Keratinocyte (primary cell): Measurements from ENCODE around the gene KCTD14.

ENCODE experiments used
- EZH2 ChIP-seq: IDR thresholded peaks from one replicate; pipeline ENCODE4 v1.6.1; 2012; ENCODE audit warnings: inconsistent platforms, mild to moderate bottlenecking, low read length, moderate library complexity
- TF ChIP-seq, protein P1 (sequence below), 3 experiments: IDR thresholded peaks in 1 of 3; conservative IDR thresholded peaks in 1 of 3; optimal IDR thresholded peaks in 1 of 3; 2 replicates in 2 of 3; 3 replicates in 1 of 3; pipeline versions ENCODE3 to v1.5.1; 2011; ENCODE audit warnings: low read length in 3 of 3, mild to moderate bottlenecking in 3 of 3, moderate library complexity in 2 of 3, control low read depth in 1 of 3, inconsistent platforms in 1 of 3; ENCODE audit not compliant: insufficient read depth in 2 of 3; ENCODE audit errors: extremely low read depth in 1 of 3

DNA sequence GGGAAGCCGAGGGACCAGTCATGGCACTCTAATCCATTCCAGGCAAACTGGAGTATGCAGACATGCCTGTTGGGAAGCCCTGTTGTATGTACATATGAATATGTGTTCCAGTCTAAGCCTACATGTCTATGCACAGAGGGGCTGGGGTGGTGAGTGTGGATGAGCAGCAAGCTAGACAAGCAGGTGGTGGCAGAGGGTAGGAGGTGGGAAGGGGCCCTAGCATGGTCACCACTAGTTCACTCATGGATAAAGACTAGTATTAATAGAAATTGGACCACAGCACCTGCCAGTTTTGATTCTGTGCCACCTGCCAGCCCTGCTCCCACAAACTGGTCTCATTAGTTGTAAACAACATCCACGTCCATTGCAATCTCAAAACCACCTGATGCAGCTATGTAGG is 42.1 kb upstream of the KCTD14 start:
- TF ChIP-seq, protein P1, sequence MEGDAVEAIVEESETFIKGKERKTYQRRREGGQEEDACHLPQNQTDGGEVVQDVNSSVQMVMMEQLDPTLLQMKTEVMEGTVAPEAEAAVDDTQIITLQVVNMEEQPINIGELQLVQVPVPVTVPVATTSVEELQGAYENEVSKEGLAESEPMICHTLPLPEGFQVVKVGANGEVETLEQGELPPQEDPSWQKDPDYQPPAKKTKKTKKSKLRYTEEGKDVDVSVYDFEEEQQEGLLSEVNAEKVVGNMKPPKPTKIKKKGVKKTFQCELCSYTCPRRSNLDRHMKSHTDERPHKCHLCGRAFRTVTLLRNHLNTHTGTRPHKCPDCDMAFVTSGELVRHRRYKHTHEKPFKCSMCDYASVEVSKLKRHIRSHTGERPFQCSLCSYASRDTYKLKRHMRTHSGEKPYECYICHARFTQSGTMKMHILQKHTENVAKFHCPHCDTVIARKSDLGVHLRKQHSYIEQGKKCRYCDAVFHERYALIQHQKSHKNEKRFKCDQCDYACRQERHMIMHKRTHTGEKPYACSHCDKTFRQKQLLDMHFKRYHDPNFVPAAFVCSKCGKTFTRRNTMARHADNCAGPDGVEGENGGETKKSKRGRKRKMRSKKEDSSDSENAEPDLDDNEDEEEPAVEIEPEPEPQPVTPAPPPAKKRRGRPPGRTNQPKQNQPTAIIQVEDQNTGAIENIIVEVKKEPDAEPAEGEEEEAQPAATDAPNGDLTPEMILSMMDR (optimal IDR thresholded peaks at IDR 0.05 in 1 of 3, IDR thresholded peaks at IDR 0.05 in 1 of 3, conservative IDR thresholded peaks at IDR 0.05 in 1 of 3; ENCODE audit: extremely low read depth in 1 of 3, insufficient read depth in 2 of 3, low read length in 3 of 3), result no peak
- TF ChIP-seq EZH2, result no peak
